Ramos (cell line): ENCODE data around the gene SMARCB1.
"Not testable (repeated sequence)": the region's sequence is repeated elsewhere in the genome, so short reads cannot be mapped to it uniquely, and the experiment has no call there.

Experiments used
- in situ Hi-C: fragments of 300-500 bp; cut with MboI; formaldehyde crosslinking; loops from one replicate; pipeline ENCODE4 v1.14.3; 2022; ENCODE audit warnings: low sequenced_read_pairs; ENCODE audit not compliant: unreplicated experiment

The SMARCB1 gene

GRCh38 chr22:23864499-23865154, 77.9 kb downstream of the SMARCB1 start:
- in situ Hi-C loops: not testable (repeated sequence)

DNA sequence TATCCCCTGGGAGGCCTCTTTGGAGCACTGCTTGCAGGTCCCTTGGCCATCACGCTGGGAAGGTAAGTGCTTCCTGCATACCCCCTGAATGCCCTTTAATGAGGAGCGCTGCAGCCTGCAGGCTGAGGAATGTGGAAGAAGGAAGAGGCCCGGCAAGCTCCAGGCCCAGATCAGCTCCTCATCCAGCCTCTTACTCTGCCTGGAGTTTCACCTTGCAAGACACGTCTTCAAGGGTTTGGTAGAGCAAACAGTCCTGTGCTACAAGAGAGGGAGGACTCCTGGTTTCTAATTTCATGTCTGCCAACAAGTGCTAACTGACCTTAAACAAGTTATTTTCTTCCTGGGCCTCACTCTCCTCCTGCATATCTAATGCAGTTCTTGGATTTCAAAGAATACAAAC, 81.8 kb downstream of the SMARCB1 start:
- in situ Hi-C loops: no loop called here

DNA sequence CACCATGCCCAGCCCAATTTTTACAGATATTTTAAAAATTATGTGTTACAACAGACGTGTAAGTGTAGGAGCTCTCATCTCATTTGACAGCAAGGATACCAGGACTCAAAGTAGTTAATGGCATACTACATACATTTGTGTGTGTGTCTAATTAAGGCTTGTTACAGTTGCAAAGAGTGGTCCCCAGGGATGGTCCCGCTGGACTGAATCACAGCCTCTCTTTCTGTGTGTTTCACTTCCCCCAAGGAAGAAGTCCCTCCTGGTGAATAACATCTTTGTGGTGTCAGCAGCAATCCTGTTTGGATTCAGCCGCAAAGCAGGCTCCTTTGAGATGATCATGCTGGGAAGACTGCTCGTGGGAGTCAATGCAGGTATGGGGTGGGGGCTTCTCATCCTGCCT, 88.1 kb downstream of the SMARCB1 start:
- in situ Hi-C loops: no loop called here

GRCh38 chr22:23875801-23876200, 89.0 kb downstream of the SMARCB1 start:
- in situ Hi-C loops: no loop called here

- in situ Hi-C loops: no loop called here
Measured at GRCh38 chr22:23877566-23877965, 90.8 kb downstream of the SMARCB1 start.

DNA sequence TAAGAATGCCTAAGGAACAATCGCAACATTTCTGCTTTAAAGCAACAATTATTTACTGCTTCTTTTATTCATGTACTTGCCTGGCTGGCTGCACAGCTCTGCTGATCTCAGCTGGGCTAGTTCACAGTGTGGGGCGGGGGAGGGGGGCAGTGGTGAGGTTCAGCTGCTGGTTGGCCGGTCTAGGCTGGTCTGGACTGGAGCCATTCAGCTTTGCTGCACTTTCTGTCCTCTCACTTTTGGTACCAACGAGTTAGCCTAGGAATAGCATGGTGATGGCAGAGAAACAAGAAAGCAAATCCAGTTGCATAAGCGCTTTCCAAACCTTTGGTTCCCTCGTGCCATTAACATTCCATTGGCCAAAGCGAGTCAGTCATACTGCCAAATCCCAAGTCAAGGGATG, 91.5 kb downstream of the SMARCB1 start:
- in situ Hi-C loops: no loop called here

DNA sequence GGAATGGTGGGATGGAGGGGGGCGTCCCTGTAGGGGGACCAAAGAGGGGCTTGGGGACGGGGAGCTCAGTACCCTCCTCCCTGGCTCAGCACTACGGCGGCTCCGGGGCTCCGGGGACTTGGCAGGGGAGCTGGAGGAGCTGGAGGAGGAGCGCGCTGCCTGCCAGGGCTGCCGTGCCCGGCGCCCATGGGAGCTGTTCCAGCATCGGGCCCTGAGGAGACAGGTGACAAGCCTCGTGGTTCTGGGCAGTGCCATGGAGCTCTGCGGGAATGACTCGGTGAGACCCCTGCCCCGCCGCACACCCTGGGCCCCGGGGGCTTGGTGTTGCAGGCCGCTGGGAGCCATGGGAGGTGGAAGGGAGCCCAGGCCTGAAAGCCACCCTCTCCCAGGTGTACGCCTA, 95.6 kb downstream of the SMARCB1 start:
- in situ Hi-C loops: no loop called here

GRCh38 chr22:23883658-23884057, 96.9 kb downstream of the SMARCB1 start:
- in situ Hi-C loops: no loop called here

DNA sequence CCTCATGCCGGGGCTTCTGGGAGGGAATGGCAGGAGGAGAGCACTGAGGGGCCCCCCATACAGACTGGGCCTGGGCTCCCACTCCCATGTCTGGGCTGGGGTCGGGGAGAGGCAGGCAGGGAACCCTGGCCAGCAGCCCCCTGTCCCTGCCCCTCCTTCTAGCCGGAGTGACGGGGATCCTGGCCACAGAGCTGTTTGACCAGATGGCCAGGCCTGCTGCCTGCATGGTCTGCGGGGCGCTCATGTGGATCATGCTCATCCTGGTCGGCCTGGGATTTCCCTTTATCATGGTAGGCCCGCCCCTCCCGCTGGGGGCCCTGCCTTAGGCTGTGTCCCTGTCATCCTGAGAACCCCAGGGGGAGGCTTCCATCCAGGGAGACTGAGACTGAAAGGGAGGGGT, 97.4 kb downstream of the SMARCB1 start:
- in situ Hi-C loops: no loop called here
